ENCODE data around the gene PLXNB3.
"Not testable (repeated sequence)": the region's sequence is repeated elsewhere in the genome, so short reads cannot be mapped to it uniquely, and the experiment has no call there.

PLXNB3 gene

DNA sequence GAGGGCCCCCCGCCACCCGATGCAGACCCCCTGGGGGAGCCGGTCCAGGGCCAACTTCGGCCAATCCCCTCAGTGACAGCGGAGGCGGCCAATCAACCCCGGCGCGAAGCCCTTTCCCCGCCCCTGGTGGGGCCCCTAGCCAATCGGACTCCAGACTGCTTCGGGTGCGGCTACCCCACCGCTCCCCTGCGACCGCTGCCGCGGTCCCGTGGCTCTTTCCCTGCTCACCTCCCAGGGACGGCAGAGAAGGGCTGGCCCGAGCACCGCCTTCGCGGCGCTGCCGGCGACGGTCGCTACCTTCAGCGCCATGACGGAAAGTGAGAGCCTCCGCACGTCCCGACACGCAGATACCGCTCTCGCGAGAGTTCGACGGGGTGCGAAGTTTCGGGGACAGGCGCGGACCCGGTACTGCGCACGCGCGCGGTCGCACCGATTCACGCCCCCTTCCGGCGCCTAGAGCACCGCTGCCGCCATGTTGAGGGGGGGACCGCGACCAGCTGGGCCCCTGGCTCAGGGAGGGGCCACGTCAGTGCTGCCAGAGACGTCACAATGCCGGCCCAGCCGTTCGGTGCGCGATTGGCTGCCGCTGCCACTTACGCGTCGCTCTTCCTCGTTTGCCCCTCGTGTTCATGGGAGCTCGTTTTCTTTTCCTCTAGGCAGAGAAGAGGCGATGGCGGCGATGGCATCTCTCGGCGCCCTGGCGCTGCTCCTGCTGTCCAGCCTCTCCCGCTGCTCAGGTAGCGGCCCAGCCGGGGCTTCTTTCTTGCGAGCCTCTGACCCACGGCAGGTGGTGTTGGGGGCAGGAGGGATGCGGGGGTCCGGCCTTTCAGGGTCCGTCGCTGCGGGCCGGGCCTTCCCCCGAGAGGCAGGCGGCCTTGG lies 30.2 kb downstream of the PLXNB3 start, which contains the start of the genes IDH3G and SSR4:
TSS of gene IDH3G (minus strand) at position 358 of the 879 bp plus-strand sequence. CDS start at position 309, 49 bp downstream.
TSS of gene SSR4 (plus strand) at position 651 of the 879 bp plus-strand sequence. CDS start at position 671, 20 bp downstream.
- DNase-seq: peak; percentile 94

DNA sequence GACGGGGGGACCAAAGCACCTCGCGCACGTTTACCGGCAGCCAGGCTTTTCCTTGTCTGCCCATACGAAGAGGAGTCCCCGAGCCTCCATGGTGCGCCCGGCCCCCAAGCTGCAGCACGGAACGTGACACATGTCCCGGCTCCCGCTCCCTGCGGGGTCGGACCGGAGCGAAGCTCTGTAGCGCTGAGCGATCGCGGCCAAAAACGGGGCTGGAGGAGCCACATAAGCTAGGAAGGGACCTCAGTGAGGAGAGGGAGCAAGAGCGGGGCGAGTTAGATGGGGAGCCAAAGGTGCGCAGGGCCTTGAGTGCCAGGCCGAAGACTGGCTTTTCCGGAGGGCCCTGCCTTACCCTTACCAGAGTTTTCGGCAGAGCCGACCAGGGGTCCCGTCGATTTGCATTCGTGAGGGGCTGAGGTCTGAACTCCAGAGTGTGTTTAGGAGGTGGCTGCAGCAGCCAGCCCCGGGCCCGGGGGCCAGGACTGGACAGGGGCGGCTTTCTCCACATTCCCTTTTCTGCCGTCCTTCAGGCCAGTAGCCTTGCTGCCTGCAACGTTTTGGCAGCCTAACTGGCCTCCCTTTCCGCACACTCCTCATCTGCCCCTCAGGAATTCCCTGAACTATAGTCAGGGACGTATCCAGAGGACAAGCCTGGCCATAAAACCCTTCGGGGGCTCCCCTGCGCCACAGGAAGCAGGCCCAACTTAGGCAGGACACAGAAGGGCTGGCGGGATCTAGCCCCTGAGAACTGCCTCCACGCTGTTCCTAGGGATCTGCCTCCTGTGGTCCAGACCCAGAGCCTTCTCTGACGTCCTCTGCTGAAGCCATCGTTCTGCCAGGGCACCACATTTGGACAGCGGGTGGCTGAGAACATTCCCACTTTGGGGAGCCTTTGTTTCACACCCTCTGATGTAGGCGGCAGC lies 31.1 kb downstream of the PLXNB3 start:
- DNase-seq: no peak

DNA sequence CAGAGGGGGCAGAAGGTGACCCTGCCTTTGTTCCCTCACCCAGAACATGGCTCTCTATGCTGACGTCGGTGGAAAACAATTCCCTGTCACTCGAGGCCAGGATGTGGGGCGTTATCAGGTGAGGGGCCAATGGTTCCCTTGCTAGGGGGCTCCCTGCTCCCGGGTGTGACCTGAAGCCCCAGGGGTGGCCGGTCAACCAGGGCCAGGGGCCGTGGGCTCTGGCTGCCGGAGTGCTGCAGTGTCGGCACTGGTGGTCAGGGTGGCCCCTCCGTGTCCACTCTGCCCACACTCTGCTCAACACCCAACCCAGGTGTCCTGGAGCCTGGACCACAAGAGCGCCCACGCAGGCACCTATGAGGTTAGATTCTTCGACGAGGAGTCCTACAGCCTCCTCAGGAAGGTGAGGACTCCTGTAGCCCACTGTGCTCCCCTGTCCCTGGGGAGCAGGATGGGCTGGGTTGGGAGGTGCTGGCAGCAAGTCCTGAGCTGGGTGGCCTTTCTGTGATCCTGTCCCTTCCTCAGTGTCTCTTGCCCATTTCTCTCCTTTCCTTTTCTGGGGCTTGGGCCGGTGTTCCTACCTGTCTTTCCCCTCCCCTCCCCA lies 33.5 kb downstream of the PLXNB3 start:
- DNase-seq: no peak

DNA sequence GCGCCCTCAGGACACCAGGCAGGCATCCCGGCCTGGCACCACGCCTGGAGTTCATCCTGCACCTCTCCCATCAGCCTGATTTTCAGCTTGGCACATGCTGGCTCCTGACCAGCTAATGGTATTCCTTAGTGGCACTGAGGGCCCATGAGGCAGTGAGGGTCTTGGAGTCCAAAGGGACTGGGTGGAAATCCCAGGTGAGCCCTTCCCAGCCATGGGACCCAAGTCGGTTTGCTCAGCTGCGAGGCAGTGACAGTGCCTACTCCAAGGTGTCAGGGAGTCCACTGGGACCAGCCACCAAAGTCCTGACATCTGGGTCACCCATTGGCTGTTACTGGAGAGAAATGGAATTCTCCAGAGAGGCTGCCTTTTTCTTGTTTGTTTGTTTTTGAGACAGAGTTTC lies 35.3 kb downstream of the PLXNB3 start:
- DNase-seq: no peak

DNA sequence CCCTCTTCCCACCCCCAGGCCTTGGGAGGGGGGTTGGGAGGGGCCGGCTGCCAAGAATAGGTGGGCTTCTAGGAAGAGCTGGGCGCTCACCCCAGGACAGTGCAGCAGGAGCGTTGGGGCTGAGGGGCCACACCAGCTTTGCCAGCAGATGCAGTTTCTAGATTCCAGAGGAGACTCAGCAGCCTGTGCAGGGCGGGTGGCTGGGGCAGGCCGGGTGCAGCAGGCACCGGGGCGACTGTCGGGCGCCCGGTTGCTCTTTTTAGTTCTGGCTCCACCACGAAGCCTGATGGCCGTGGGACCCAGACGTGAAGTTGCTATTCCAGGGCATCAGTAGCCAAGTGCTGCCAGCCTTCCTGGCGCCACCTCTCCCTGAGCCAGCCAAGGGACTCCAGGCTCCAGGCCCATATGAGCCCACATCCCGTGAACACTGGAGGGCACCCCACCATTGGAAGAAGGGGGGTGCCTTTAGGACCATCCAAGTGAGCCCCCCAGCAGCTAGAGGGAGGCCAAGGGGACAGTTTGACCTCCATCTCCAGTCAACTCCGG lies 36.2 kb downstream of the PLXNB3 start:
- no peak for DNase-seq

DNA sequence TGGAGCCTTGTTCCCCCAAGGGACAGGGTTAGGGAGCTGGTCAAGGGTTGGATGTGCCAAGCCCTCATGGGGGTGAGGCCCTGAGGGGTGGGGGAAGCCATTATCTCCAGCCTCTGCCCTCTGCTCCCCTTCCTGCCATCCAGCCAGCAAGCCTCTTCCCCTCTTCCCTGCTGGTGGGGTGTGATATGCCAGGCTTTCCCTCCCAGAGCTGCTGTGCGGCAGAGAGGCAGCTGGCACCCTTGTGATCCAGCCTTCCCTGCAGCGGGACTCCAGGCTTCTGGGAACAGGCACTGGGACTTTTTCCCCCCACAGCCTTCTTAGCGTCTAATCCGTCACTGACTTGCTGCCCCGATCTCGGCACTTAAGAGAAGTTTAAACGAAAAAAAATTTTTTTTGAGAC lies 36.7 kb downstream of the PLXNB3 start:
- no peak for DNase-seq

DNA sequence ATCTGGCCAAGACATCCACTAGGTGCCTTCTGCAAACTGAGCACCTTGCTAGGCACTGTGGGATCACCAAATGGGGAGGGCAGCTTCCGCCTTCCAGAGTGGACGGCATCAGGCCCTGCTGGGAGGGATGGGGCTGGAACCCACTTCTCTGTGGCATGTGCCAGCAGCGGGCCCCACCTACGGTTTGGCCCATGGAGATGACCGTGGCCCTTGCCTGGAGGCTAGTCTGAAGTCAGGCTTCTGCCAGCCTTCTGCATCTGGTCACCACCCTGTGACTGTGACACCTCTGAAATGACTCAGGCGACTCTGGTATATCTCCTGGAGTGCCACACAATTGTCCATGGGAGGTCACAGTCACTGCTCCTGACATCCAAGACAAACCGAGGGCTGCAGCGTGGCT lies 37.6 kb downstream of the PLXNB3 start:
- DNase-seq: no peak

DNA sequence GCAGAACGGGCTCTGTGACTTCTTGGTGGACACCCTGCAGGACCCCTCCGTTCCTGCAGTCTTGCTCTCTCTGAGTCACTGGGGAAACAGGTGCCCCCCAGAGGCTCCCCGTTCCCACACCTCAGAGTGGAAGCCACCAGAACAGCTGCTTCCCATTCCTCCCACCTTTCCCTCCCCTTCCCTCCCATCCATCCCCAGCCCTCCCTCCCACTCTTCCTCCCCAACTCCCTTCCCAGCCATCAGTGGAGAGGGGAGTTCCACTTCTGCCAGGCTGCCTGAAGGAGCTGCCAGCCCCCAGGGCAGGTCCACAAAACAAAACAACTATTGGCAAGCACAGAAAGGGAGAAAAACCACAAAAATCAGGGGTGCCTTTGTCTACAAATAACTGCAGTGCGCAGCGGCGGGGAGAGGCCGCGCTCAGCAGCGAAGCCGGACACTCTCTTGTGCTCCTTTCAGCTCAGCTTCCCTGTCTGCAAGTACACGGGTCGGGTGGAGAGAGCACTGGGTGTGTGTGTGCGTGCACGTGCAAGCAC lies 38.5 kb downstream of the PLXNB3 start:
- DNase-seq: no peak

DNA sequence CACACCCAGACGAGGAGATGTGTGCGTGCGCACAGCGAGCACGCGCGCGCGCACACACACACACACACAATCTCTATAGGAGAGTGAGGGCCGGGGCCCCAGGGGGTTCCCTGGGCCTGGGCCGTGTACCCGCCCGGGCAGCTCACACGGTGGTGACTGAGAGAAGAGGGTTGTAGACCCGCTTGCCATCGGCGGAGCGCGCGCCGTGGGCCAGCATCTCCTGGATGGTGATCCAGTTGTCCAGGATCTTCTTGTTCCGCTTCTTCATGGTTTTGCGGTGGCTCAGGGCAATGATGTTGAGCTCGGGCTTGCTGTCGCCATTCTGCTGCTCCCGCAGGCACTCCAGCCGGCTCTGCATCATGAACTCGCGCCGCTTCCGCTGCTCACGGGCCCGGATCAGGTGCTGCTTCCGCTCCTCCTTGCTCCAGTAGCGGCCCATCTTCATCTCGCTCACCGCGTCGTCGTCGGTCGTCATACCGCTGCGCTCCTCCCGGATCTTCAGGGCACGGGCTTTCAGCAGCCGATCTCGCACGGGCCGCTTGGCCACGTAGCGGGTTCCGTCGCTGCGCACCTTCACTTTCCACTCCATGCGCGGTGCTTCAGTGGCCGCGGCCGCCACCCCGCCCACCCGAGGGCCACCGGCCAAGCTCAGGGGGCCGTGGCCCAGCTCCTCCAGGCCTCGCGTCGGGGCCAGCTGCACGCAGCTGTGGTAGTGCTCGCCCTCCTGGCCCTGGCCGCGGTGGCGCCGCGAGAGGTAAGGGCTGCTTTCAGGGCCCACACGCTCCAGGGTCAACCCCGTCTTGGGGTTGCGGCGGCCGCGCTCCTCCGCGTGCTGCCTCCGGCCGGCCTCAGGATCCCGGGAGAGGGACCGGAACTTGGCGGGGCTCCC lies 39.4 kb downstream of the PLXNB3 start:
- DNase-seq: no peak

DNA sequence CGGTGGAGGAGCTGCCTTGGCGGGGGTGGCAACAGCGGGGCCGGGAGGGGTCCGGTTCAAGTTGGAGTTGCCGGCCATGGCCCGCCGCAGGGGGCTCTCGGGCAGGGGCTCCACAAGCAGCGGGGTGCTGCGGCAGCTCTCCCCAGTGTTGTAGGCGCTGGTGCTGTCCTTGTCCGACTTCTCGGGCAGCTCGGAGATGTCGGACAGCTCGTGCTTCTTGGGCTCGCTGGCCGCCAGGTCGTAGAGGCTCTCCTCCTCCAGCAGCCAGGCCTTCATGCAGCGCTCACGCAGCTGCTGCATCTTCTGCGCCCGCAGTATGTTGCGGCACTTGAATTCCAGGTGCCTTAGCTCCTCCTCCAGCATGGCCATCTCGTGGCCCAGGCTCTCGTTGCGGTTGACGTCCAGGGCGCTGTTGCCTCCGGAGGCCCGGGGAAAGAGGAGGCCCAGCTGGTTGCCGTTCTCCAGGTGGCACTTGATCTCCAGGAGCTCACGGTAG lies 40.1 kb downstream of the PLXNB3 start:
- DNase-seq: no peak

DNA sequence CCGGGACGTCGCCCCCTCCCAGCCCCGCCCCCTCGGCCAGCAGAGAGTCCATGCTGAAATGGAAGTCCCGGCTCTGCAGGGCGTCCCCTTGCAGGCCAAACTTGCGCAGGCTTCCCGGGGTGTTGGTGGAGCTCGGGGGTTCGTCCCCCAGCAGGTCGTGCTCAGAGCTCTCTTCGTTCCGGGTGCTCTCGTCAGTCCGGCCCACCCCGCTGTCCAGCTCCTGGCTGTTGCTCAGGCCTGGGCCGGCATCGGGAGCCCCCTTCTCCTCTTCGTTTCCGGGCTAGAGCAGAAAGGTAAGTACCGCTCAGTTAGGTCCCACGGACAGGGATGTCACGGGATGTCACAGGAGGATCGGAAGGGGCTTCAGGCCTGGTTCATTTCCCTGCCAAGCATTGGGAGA lies 40.6 kb downstream of the PLXNB3 start:
- no peak for DNase-seq

DNA sequence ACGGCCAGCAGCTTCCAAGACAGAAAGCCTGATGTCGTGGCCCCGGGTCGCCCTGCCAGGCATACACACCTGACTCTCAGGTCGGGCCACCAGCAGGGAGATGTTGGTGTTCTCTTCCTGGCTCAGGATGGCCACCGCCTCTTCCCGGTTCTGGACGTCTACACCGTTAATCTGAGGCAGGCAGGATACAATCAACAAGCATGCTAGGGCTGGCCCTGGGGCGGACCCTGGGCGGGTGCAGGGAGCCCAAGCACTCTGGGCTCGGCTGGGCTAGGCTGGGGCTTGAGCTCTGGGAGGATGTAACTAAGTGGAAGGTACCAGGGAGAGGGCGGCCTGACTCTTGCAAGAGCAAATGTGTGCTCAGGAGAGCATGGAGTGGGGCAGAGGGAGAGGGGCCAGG lies 41.4 kb downstream of the PLXNB3 start:
- no peak for DNase-seq

DNA sequence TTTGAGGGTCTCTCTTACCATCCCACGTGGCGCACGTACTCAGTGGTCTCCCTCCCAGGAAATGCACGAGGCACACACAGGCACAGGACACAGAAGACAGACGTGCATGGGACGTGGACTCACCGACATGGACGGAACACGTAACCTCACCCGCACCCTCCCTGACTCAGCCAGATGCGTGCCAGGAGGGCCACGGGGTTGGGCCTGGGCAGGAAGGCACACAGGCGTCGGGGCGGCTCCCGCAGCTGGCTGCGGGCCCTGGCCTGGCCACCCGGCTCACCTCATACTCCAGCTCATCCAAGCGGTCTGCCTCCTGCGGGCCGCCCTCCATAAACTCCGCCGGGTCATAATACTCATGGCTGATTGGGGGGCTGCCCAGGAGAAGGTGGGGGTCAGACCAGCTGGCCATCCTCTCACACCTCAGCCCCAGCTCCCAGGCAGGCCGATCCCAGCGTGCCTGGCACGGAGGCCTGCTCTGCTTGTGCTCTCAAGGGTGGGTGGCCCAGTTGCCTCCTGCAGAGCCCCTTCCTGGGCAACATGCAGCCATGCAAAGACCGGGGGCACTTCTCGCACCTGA lies 43.0 kb downstream of the PLXNB3 start:
- DNase-seq: no peak

DNA sequence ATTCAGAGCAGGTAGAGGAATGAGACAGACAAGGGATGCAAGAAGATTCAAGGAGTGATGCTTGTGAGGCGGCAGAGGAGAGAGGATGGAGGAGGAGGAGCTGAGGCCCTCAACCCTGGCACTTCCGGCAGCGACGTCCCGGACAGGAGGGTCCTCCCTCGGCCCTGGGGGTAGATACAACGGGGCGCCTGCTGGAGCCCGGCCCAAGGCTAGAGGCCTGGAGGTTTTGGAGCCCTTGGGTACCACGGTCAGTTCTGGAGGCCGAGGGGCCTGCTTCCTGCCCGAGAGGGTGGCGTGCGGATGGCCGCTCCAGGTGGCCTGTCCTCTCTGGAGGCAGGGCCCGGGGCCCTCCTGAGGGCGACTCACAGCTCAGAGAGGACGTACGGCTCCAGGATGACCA lies 43.9 kb downstream of the PLXNB3 start:
- no peak for DNase-seq

DNA sequence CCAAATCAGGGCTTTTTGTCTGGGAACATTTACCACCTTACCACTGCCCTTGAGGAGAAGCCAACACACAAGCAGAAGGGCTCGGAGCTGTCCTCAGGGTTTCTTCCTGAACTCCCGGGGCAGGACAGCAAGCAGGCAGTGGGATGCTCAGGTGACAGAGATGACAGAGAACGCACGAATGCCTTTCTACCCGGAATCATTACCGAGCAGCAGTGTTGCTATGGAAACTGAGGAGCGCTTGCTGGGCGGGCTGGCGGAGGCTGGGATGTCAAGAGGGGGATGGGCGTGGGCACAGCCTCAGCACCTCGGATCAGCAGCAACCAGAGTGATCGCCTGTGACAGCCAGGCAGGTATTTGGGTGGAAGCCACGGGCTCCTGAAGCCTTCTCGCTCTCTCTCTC lies 48.2 kb downstream of the PLXNB3 start:
- no peak for DNase-seq

DNA sequence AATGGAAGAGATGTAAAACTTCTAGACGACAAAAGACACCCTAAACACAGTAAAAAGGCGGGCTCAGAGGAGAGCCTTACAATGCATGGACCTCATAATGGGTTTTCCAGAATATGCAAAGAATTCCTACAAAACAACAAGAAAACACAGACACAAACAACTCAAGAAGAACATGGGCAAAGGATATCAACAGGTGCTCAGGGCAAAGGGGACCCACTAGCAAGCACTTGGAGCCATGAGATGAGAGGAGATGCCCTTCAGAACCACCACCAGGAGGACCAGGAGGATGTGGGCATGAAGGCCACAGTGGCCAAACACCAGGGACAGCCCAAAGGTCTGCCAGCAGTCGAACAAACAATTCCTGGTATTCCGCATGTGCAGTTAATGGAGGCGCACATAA lies 49.1 kb downstream of the PLXNB3 start:
- DNase-seq: no peak

DNA sequence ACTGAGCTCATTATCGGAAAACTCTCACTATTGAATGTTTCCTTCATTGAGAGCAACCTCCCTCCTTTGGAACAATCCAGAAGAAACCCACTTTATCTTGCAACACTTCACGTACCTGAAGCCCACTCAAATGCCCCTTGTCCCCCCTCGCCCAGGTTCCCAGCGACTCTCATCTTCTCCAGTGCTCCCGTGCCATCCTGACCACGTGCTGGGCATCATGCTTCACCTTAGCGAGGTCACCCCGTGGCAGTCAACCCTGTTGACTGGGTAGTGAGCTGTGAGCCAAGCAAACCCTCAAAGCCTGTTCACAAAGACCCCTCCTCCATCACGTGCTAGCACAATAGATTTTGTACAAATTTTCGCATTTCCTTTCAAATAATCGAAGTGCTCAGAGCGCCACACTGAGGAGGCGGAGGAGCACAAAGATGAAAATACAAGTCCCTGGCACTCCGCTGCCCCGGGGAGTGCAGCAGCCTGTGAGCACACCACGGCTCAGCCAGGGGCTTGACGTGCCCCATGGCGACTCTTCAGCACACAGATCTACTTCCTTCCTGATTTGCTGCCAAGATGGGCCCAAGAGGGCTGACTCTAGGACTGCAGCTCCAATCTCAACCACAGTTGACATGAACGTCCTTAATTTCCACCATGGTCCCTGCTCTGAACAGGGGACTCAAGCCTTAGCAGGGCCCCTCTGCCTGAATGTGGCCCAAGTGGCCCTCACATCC lies 50.7 kb downstream of the PLXNB3 start:
- DNase-seq: no peak

DNA sequence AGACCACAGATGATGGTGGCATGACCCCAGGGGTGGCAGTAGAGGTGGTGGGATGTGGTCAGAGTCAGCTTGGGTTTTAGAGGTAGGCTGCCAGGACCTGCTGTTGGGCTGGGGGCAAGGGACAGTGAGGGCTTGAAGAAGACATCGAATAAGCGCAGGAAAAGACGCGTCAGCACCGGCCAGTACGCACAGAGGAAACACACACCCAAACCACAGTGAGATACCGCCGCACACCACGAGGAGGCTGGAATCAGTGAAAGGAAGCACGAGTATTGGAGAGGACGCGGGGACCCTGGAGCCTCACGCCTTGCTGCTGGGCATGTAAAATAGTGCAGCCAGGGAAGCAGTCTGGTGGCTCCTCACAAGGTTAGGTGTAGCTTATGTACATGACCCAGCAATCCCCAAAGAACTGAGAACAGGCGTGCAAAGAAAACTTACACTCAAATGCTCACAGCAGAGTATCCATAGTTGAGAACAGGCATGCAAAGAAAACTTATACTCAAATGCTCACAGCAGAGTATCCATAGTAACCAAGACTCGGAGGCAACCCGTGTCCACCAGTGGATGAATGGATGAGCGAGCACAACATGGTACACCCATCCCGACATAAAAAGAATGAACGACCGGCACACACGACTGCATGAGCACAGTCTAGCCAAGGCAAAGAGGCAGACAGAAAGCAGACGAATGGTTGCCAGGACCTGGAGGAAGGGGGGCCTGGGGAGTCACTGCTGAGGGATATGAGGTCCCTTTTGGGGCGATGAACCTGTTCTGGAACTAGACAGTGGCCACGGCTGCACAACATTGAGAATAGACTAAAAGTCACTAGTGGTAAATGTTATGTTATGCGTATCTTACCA lies 53.0 kb downstream of the PLXNB3 start:
- DNase-seq: no peak

DNA sequence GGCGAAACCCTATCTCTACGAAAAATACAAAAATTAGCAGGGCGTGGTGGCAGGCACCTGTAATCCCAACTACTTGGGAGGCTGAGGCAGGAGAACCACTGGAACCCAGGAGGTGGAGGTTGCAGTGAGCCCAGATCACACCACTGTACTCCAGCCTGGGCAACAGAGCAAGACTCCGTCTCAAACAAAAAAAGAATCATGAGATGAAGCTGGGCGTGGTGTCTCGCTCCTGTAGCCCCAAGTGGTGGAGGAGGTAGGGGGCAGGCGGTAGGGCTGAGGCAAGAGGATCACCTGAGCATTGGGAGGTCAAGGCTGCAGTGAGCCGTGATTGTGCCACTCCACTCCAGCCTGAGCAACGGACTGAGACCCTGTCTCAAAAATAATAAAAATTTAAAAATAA lies 54.0 kb downstream of the PLXNB3 start:
- DNase-seq: not testable (repeated sequence)

Data from fibroblast of upper back skin (primary cell).